GM10248 (cell line): ENCODE measurements around the gene RANBP9.
A peak's percentile ranks its signal among the peaks of the same experiment; 100 is the strongest.

Experiments used
- CTCF ChIA-PET: fragments of 300-600 bp; sonication (Branson Sonifier 250); formaldehyde crosslinking; extraction: SDS; loops from one replicate; lab custom pipeline; 2021; ENCODE audit warnings: antibody characterized with exemption; lab: Yijun Ruan, JAX
- POLR2A ChIA-PET: fragments of 350-650 bp; sonication (Branson Sonifier 250); formaldehyde crosslinking; extraction: SDS; loops from one replicate; lab custom pipeline; 2020; ENCODE audit warnings: antibody characterized with exemption; lab: Yijun Ruan, JAX
- DNase-seq: peaks from one replicate; pipeline ENCODE4 v3.0.0; 2012; ENCODE audit errors: extremely low spot score
- TF ChIP-seq, protein P1 (sequence below): IDR thresholded peaks from 2 replicates; pipeline ENCODE4 v1.5.1; 2012; ENCODE audit warnings: mild to moderate bottlenecking, low read depth; ENCODE audit errors: extremely low read depth, missing control alignments, control extremely low read depth

RANBP9 gene

DNA sequence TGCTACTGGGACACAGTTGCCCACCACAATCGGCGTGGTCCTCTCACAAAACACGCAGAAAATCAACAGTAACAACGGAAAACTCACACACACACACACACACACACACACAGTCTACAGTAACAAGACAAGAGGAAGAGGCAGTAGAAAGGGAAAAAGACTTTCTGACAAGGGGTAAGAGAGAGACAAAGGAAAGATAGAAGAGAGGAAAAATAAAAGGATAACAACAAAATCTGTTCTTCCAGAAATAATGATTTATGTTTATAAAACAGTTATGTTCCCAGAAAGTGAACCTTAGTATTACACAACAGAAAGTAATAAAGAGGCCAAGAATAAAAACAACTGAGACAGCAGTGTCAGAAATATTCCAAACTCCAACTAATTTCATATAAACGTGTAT, 2.9 kb downstream of the RANBP9 start:
- TF ChIP-seq, protein P1, sequence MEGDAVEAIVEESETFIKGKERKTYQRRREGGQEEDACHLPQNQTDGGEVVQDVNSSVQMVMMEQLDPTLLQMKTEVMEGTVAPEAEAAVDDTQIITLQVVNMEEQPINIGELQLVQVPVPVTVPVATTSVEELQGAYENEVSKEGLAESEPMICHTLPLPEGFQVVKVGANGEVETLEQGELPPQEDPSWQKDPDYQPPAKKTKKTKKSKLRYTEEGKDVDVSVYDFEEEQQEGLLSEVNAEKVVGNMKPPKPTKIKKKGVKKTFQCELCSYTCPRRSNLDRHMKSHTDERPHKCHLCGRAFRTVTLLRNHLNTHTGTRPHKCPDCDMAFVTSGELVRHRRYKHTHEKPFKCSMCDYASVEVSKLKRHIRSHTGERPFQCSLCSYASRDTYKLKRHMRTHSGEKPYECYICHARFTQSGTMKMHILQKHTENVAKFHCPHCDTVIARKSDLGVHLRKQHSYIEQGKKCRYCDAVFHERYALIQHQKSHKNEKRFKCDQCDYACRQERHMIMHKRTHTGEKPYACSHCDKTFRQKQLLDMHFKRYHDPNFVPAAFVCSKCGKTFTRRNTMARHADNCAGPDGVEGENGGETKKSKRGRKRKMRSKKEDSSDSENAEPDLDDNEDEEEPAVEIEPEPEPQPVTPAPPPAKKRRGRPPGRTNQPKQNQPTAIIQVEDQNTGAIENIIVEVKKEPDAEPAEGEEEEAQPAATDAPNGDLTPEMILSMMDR = no peak
- DNase-seq = no peak
- CTCF ChIA-PET = interaction anchor here (1.2 to 2.3 kb wide), 3 partner anchors 12 to 84 kb away, joined by 3 to 8 read pairs (median 7); no protein-coding TSS in a partner anchor
- POLR2A ChIA-PET = no interaction called here

DNA sequence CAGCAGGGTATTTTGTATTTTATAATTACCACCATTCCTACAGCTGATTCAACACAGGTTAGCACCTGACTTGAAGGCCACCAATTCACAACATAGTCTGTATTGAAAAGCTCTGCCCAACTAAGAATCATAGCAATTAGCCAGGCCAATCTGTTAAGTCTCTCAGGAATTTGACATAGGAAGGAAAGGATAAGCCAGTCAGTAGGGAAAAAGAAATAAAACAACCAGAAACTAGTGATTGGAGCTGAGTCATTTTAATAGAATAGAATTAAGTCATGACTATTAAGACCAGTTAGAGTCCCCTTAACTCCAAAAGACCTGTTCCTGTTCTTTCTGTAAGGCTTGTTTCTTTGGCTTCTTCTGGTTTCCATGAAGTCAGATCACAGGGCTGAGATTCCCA, 8.1 kb downstream of the RANBP9 start:
- ChIA-PET CTCF (interaction anchor here (0.7 to 2.4 kb wide), 3 partner anchors 8 to 363 kb away, joined by 3 to 10 read pairs (median 3); no protein-coding TSS in a partner anchor), POLR2A (interaction anchor here (0.6 kb wide), 1 partner anchor 8 kb away, joined by 9 read pairs; no protein-coding TSS in a partner anchor)
- TF ChIP-seq, protein P1 = no peak
- no peak for DNase-seq

DNA sequence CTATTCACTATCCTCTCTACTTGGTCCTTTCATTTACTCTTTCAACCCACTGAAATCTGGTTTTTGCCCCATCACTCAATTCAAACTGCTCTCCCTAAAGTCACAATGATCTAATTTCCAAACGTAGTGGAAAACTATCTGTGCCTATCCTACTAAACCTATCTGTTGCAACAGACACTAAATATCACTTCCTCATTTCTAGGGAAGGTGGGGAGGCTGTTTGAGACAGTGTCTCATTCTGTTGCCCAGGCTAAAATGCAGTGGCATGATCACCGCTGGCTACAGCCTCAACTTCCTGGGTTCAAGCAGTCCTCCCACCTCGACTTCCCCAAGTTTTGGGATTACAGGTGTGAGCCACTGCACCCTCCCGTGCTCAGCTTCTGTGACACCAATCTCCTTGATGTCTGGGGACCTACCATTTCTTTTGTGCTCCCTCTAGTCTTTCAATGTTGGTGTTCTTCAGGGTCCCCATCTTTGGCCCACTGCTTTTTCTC, 8.8 kb downstream of the RANBP9 start:
- TF ChIP-seq, protein P1 = no peak
- ChIA-PET CTCF (interaction anchor here (0.7 to 2.4 kb wide), 3 partner anchors 8 to 364 kb away, joined by 3 to 10 read pairs (median 4); partner anchors contain the start of gene SIRT5), POLR2A (no interaction called here)
- peak; percentile 41 for DNase-seq

DNA sequence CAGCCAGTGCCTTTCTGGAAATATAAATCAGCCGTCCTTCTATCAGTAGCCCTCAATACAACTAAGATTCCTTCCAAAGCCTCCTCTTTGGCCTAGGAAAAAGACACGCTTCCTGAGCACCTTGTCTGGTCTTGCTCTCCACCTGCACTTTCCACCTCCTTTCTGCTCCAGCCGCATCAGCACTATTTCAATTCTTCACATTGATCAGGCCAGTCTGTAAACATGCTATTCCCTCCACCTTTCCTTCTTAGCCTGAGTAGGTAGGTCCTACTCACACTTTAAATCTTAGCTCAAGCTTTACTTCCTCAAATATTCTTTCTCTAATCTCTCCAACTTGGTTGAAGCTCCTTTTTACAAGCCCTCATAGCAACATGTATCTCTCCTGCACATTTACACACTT, 11.4 kb downstream of the RANBP9 start:
- CTCF ChIA-PET = interaction anchor here (1.2 to 2.3 kb wide), 4 partner anchors 10 to 20 kb away, joined by 4 to 9 read pairs (median 5); partner anchors contain the start of gene RANBP9
- POLR2A ChIA-PET = no interaction called here
- TF ChIP-seq, protein P1 = no peak
- no peak for DNase-seq

DNA sequence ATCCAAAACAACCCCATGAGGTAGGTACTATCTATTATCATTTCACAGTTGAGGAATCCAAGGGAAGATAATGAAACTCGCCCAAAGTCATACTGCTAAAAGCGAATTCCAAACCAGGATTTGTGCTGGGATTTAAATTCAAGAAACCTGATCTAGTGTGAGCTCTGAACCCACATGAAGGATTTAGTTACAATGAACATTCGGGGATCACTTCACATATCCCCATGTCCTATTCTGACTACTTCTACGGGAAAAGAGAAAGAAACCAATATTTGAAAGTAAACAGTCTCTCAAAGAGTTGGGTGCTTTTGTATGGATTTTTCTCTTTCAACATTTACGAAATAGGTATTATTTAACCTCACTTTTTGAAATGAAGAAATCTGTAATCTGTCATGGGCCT, 12.9 kb downstream of the RANBP9 start:
- CTCF ChIA-PET = no interaction called here
- POLR2A ChIA-PET = no interaction called here
- DNase-seq = no peak
- TF ChIP-seq, protein P1 = no peak

DNA sequence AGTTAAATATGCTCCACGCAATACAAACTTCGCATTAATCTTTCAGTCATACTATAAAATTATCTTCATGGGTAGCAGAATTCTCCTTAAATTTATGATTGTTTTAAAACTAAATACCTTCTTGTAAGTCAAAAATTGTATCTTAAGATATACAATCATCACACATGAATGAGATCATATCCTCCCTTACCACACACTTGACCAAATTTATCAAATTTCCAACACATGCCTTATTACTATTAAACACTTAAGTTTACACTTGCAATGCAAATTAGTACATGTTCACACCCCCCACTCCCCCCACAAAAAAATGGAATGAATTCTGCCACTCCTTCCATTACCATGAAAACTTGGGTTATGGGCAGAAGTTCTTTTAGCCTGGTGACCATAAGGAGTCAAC, 13.8 kb downstream of the RANBP9 start:
- no peak for DNase-seq
- ChIA-PET CTCF (interaction anchor here (1.4 kb wide), 1 partner anchor 12 kb away, joined by 8 read pairs; no protein-coding TSS in a partner anchor), POLR2A (no interaction called here)
- TF ChIP-seq, protein P1 = no peak
